GM12875 (cell line): Measurements from ENCODE around the gene ZNF224.
"Not testable (repeated sequence)": the region's sequence is repeated elsewhere in the genome, so short reads cannot be mapped to it uniquely, and the experiment has no call there.

Experiments
- H3K4me3 ChIP-seq: one replicate; pipeline ENCODE4 v1.5.1; 2011; ENCODE audit warnings: low read depth, low read length, control low read depth
- CTCF ChIP-seq: IDR thresholded peaks from 2 replicates; pipeline ENCODE4 v1.5.1; 2011; ENCODE audit warnings: low read depth, mild to moderate bottlenecking, control low read depth, inconsistent platforms, low read length, moderate library complexity, borderline replicate concordance; ENCODE audit not compliant: insufficient read depth

Gene ZNF224

GRCh38 chr19:44109458-44109857 lies 15.3 kb downstream of the ZNF224 start:
- no peak for TF ChIP-seq CTCF

GRCh38 chr19:44111910-44112463 lies 17.8 kb downstream of the ZNF224 start:
- H3K4me3 ChIP-seq: no peak overlapping the region
- no peak for TF ChIP-seq CTCF

More at GRCh38 chr19:44109458-44109857, 15.3 kb downstream of the ZNF224 start:
- H3K4me3 ChIP-seq: no peak overlapping the region

GRCh38 chr19:44112802-44113137 lies 18.6 kb downstream of the ZNF224 start:
- TF ChIP-seq CTCF: no peak
- H3K4me3 ChIP-seq: peak overlapping the region; percentile 69

- TF ChIP-seq CTCF: no peak
- H3K4me3 ChIP-seq: peak within 1 kb of the TSS; percentile 69
Measured at GRCh38 chr19:44113138-44113783, 19.1 kb downstream of the ZNF224 start, which contains the start of gene ZNF225. Gene ZNF225 (plus strand): TSS chr19:44113399. CDS start chr19:44115828, 2,429 bp downstream.

GRCh38 chr19:44113784-44114390 lies 19.7 kb downstream of the ZNF224 start:
- no peak for TF ChIP-seq CTCF
- H3K4me3 ChIP-seq: peak overlapping the region; percentile 69

GRCh38 chr19:44121162-44121561 lies 27.0 kb downstream of the ZNF224 start:
- H3K4me3 ChIP-seq: not testable (repeated sequence)

GRCh38 chr19:44131955-44132354 lies 37.8 kb downstream of the ZNF224 start:
- H3K4me3 ChIP-seq: no peak overlapping the region
- no peak for TF ChIP-seq CTCF
